Spleen (tissue), 11 donors: ENCODE measurements around the gene RAB22A. TPM values are rescaled to one million over a fixed set of nuclear protein-coding genes. Genes with fewer than 3 reads are reported as not detected.
A peak's percentile ranks its signal among the peaks of the same experiment; 100 is the strongest.

Source experiments
- DNase-seq: peaks from one replicate; pipeline ENCODE4 v3.0.0-alpha.2; 2020
- H3K27ac ChIP-seq, 8 donors: fragments of 200-600 bp; sonication (generic) in 7 of 8; 1 replicate in 4 of 8; 2 replicates in 4 of 8; pipeline versions ENCODE4 v1.5.0 to v1.8.0; 2016 to 2021; ENCODE audit warnings: inconsistent platforms in 4 of 8, mild to moderate bottlenecking in 4 of 8, moderate library complexity in 1 of 8
- H3K27me3 ChIP-seq, 7 donors: fragments of 200-600 bp; sonication (generic) in 6 of 7; replicated peaks in 1 of 7; 1 replicate in 4 of 7; 2 replicates in 3 of 7; pipeline versions ENCODE4 v1.5.0 to v1.8.0; 2016 to 2021; ENCODE audit warnings: inconsistent platforms in 3 of 7, mild to moderate bottlenecking in 1 of 7
- H3K36me3 ChIP-seq, 6 donors: fragments of 200-600 bp; sonication (generic) in 5 of 6; 1 replicate in 4 of 6; 2 replicates in 2 of 6; pipeline versions ENCODE4 v1.5.0 to v1.8.0; 2016 to 2021; ENCODE audit warnings: inconsistent platforms in 2 of 6
- H3K4me1 ChIP-seq, 6 donors: fragments of 200-600 bp; sonication (generic) in 5 of 6; 1 replicate in 3 of 6; 2 replicates in 3 of 6; pipeline versions ENCODE4 v1.5.0 to v1.8.0; 2016 to 2021; ENCODE audit warnings: inconsistent platforms in 3 of 6
- H3K4me3 ChIP-seq, 8 donors: fragments of 200-600 bp; sonication (generic) in 7 of 8; 1 replicate in 4 of 8; 2 replicates in 4 of 8; pipeline versions ENCODE4 v1.5.0 to v1.8.0; 2016 to 2021; ENCODE audit warnings: inconsistent platforms in 4 of 8, mild to moderate bottlenecking in 4 of 8, moderate library complexity in 2 of 8
- H3K9me3 ChIP-seq, 8 donors: fragments of 200-600 bp; sonication (generic) in 7 of 8; 1 replicate in 4 of 8; 2 replicates in 4 of 8; pipeline versions ENCODE4 v1.5.0 to v1.8.0; 2016 to 2021; ENCODE audit warnings: inconsistent platforms in 4 of 8
- POLR2A ChIP-seq, 3 donors: fragments of 450-650 bp; IDR thresholded peaks; one replicate each; pipeline ENCODE4 v1.5.1; 2017; ENCODE audit warnings: antibody characterized with exemption in 3 of 3, mild to moderate bottlenecking in 1 of 3
- POLR2AphosphoS5 ChIP-seq, 3 donors: sonication (generic); formaldehyde crosslinking; IDR thresholded peaks; one replicate each; pipeline ENCODE4 v1.5.1; 2017; ENCODE audit warnings: antibody characterized with exemption in 3 of 3
- WGBS, 5 donors: extraction: QIAGEN DNeasy Blood & Tissue Kit in 3 of 5; methylation state at CpG; one replicate each; pipeline versions ENCODE4 v1.1.5 to v1.1.7; 2013 to 2018; 5-methylcytosine and 5-hydroxymethylcytosine counted together
- intact Hi-C: fragments of 100-400 bp; cut with DNase I; formaldehyde crosslinking; loops from one replicate; pipeline ENCODE4 v1.15.0; 2023; ENCODE audit warnings: low total_unique reads
- polyA plus RNA-seq, 3 donors: library from polyadenylated mRNA; stranded (reverse); fragments of 200-250 nt; gene quantifications; one replicate each; pipeline ENCODE4 v1.2.1, GENCODE V29; 2013
- total RNA-seq, 7 donors: library from RNA; depleted of rRNA in 3 of 7; stranded (reverse); fragments of >200 nt in 3 of 7; fragmentation: NEBNext Ultra II Directional in 4 of 7; extraction: Animal tissue kit (Norgen Biotek cat#: 25700) in 4 of 7; gene quantifications; one replicate each; pipeline versions ENCODE4 v1.1.0 to v1.2.1, GENCODE V29; 2016 to 2021
- TF ChIP-seq, protein P1 (sequence below), 11 experiments: fragments of 200-600 bp in 7 of 11; fragments of 450-650 bp in 4 of 11; sonication (generic) in 4 of 11; IDR thresholded peaks in 8 of 11; conservative IDR thresholded peaks in 3 of 11; 1 replicate in 7 of 11; 2 replicates in 4 of 11; pipeline versions ENCODE4 v1.4.0 to v1.8.0; 2016 to 2021; ENCODE audit warnings: antibody characterized with exemption in 11 of 11, inconsistent platforms in 4 of 11, mild to moderate bottlenecking in 1 of 11
- donor health status: healthy with polysubstance abuse.
- donor health status: DM: no; HTN: no; CAD: no; lungs with moderate emphysema.
- donor health status: DM: no; HTN: no; CAD: no.
- donor health status: Bipolar disorder and iron deficiency.
- donor health status: healthy.
- donor health status: DM: no; HTN: no; CAD: no.
- donor health status: DM: yes; HTN: yes; CAD: no.

The RAB22A gene
- total and polyA plus RNA-seq, 10 donors, result 4.2 to 22.6 (median 17.5) TPM

DNA sequence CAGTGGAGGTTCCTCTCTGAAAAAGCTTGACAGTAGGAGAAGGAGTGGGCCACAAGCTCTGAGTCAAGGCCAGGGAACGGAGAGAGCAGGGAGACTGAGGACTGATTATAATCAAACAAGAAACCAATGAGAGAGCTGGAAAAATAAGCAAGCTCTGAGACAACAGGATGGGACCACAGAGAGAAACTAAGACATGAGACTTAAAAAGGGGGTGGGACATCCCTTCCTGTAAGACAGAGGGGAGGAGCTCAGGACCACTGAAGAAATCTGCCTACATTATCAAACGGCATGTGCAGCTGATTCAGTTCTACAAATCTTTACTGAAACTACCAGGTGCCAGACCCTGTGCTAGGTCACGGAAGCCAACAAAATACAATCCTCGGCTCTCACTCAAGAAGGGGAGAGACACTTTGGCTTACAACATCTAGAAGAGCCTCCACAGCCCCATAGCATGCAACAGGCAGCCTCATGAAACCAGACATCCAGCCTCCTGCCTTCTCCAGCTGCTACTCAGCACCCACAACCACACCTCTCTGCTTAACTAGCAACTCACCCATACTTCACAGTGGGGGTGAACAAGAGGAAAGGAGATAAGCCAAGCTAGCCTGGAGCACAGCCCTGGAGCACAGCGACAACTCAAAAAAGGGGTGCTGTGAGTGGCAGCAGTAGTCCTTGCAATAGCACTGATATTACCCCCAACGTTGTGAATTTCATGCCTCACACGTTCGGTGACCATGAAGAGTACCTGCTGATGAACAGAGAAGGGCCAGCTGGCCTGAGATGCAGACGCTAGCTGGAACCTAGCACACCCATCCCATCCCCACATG is 41.9 kb upstream of the RAB22A start:
- Histone ChIP-seq H3K4me3 (no peak overlapping the region), H3K27me3 (no peaks in the 10 kb centered on the region), H3K36me3 (peaks cover 0 to 99% (median 39%) of the 10 kb centered on the region in 6 donors), H3K27ac (no peak overlapping the region), H3K9me3 (no peaks in the 10 kb centered on the region), H3K4me1 (peaks cover 0 to 9% (median 4%) of the 10 kb centered on the region in 6 donors)
- intact Hi-C loops, result no loop called here
- no peak for DNase-seq
- no peak for TF ChIP-seq POLR2A (IDR thresholded peaks at IDR 0.05)
- TF ChIP-seq, protein P1, sequence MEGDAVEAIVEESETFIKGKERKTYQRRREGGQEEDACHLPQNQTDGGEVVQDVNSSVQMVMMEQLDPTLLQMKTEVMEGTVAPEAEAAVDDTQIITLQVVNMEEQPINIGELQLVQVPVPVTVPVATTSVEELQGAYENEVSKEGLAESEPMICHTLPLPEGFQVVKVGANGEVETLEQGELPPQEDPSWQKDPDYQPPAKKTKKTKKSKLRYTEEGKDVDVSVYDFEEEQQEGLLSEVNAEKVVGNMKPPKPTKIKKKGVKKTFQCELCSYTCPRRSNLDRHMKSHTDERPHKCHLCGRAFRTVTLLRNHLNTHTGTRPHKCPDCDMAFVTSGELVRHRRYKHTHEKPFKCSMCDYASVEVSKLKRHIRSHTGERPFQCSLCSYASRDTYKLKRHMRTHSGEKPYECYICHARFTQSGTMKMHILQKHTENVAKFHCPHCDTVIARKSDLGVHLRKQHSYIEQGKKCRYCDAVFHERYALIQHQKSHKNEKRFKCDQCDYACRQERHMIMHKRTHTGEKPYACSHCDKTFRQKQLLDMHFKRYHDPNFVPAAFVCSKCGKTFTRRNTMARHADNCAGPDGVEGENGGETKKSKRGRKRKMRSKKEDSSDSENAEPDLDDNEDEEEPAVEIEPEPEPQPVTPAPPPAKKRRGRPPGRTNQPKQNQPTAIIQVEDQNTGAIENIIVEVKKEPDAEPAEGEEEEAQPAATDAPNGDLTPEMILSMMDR (IDR thresholded peaks at IDR 0.05 in 8 of 11, conservative IDR thresholded peaks at IDR 0.05 in 3 of 11), result no peak
- no peak for TF ChIP-seq POLR2AphosphoS5 (IDR thresholded peaks at IDR 0.05)
- WGBS, 5 donors, result 82 to 95% (median 91%) methylated on average over 9 of the region's 9 CpGs

DNA sequence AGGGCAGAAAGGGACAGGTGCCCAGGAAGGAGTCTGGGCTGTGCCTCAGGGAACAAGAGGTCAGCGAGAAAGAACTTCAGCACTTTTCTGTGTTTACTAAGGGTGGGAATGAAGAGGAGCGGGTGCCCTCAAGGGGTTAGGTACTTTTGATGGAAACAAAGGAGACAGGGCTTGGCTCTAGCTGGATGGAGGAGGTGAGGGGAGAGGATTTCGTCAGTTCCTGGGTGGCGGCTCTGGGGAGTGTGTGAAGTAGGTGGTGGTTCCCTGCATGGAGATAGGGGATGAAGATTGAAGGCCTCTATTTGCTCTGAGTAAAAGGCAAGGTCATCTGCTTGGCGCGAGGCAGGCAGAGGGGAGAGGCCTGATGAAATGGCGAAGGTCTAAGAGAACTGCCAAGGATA is 41.1 kb upstream of the RAB22A start:
- Histone ChIP-seq H3K9me3 (no peaks in the 10 kb centered on the region), H3K27me3 (no peaks in the 10 kb centered on the region), H3K27ac (peak overlapping the region in 1 of 8 donors; percentile 14), H3K36me3 (peaks cover 0 to 94% (median 34%) of the 10 kb centered on the region in 6 donors), H3K4me1 (peaks cover 0 to 9% (median 4%) of the 10 kb centered on the region in 6 donors), H3K4me3 (no peak overlapping the region)
- TF ChIP-seq POLR2AphosphoS5 (IDR thresholded peaks at IDR 0.05) (no peak), POLR2A (IDR thresholded peaks at IDR 0.05) (no peak)
- TF ChIP-seq, protein P1 (IDR thresholded peaks at IDR 0.05 in 8 of 11, conservative IDR thresholded peaks at IDR 0.05 in 3 of 11), result no peak
- no peak for DNase-seq
- intact Hi-C loops, result no loop called here
- WGBS, 5 donors, result 76 to 89% (median 80%) methylated on average over 7 of the region's 7 CpGs

DNA sequence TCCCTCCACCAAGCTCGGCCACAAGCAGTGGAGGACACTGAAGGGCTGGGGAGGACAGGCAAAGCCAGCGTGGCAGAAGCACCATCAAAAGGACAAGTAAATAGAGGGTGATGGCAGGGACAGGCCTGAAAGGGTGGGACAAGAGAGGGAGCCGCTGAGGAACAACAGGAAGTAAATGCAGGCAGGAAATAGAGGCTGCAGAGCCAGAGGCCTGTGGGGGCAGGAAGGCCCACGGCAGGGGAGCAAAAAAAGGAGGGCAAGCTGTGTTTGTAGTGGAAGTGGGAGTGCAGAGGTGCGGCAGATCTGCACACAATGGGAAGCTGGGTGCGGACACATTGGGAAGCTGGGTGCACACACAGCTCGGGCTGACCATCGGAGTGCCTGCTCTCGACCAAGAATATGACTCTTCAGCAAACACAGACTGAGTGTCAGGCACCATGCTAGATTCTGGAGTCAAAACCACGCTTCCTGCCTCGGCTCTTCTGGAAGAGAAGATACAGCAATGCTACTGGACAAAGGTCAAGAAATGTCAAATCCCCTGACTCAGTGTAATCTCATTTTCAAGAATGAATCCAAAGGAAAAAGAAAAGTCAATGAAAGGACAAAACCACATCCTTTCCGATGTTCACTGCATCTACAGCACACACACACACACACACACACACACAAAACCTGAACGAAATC is 40.4 kb upstream of the RAB22A start:
- 66 to 73% (median 67%) methylated on average over 13 of the region's 13 CpGs for WGBS, 5 donors
- H3K9me3 ChIP-seq, result peaks cover 0 to 4% (median 0%) of the 10 kb centered on the region in 8 donors
- TF ChIP-seq, protein P1 (IDR thresholded peaks at IDR 0.05 in 8 of 11, conservative IDR thresholded peaks at IDR 0.05 in 3 of 11), result no peak
- no peak for TF ChIP-seq POLR2A (IDR thresholded peaks at IDR 0.05)
- TF ChIP-seq POLR2AphosphoS5 (IDR thresholded peaks at IDR 0.05), result no peak

More for the DNA sequence above, 40.4 kb upstream of the RAB22A start:
- H3K27me3 ChIP-seq, result no peaks in the 10 kb centered on the region
- H3K4me1 ChIP-seq, result peaks cover 0 to 9% (median 4%) of the 10 kb centered on the region in 6 donors
- intact Hi-C loops, result no loop called here
- H3K4me3 ChIP-seq, result no peak overlapping the region
- peak overlapping the region in 1 of 8 donors; percentile 14 for H3K27ac ChIP-seq
- peaks cover 0 to 88% (median 32%) of the 10 kb centered on the region in 6 donors for H3K36me3 ChIP-seq
- no peak for DNase-seq
